ENCODE measurements around the gene ADAMTS6.

DNA sequence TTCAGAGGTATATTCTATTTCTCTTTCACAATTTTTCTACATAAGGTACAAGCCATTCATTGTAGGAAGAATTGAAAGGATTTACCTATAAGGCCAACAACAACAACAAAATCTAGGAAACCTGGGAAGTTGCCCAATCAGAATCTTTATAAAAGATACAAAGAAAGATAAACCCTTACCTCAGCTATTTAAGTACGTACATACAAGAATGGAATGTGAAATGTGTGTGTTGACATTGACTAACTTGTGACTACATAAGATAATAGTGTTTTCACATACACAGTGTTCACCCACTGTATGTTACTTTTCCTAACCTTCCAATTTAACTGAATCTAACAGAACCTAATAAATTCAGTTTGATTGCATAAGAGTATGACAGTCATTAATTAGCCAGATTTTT is 154.1 kb downstream of the ADAMTS6 start:
- TF ChIP-seq CTCF (IDR thresholded peaks at IDR 0.05) (no peak), POLR2AphosphoS5 (IDR thresholded peaks at IDR 0.05) (no peak), POLR2A (IDR thresholded peaks at IDR 0.05) (no peak), EP300 (IDR thresholded peaks at IDR 0.05) (no peak)

All from suprapubic skin (tissue), 4 donors.